GM12878 (cell line): ENCODE measurements around the gene PLPP7.

ENCODE experiments used
- CTCF ChIP-seq, 3 experiments: IDR thresholded peaks in 2 of 3; conservative IDR thresholded peaks in 1 of 3; 2 replicates each; pipeline ENCODE4 v1.5.1; 2011; ENCODE audit warnings: low read depth in 3 of 3, low read length in 3 of 3, mild to moderate bottlenecking in 3 of 3, control low read depth in 2 of 3, moderate library complexity in 2 of 3, inconsistent platforms in 1 of 3, mixed read lengths in 1 of 3; ENCODE audit not compliant: control insufficient read depth in 2 of 3, insufficient read depth in 1 of 3; ENCODE audit errors: extremely low read depth in 1 of 3
- EP300 ChIP-seq, 2 experiments: fragments of 150-350 bp in 1 of 2; IDR thresholded peaks; 2 replicates each; pipeline ENCODE4 v1.6.1; 2011 to 2012; ENCODE audit warnings: low read depth in 2 of 2, low read length in 2 of 2, borderline replicate concordance in 1 of 2, improper control_type of control experiment in 1 of 2, inconsistent platforms in 1 of 2; ENCODE audit not compliant: control insufficient read depth in 1 of 2
- MEF2A ChIP-seq: IDR thresholded peaks from 2 replicates; pipeline ENCODE4 v1.6.1; 2011; ENCODE audit warnings: low read depth, mild to moderate bottlenecking, low read length, moderate library complexity; ENCODE audit not compliant: insufficient read depth
- MYC ChIP-seq: IDR thresholded peaks from 2 replicates; pipeline ENCODE4 v1.6.1; 2011; ENCODE audit warnings: mild to moderate bottlenecking, low read length, moderate library complexity, inconsistent platforms; ENCODE audit not compliant: insufficient read depth, insufficient replicate concordance, insufficient read length, severe bottlenecking
- RFX5 ChIP-seq: IDR thresholded peaks from 2 replicates; pipeline ENCODE4 v1.6.1; 2011; ENCODE audit warnings: low read depth, low read length, improper control_type of control experiment
- SP1 ChIP-seq: IDR thresholded peaks from one replicate; pipeline ENCODE4 v1.6.1; 2011; ENCODE audit warnings: low read depth, low read length

DNA sequence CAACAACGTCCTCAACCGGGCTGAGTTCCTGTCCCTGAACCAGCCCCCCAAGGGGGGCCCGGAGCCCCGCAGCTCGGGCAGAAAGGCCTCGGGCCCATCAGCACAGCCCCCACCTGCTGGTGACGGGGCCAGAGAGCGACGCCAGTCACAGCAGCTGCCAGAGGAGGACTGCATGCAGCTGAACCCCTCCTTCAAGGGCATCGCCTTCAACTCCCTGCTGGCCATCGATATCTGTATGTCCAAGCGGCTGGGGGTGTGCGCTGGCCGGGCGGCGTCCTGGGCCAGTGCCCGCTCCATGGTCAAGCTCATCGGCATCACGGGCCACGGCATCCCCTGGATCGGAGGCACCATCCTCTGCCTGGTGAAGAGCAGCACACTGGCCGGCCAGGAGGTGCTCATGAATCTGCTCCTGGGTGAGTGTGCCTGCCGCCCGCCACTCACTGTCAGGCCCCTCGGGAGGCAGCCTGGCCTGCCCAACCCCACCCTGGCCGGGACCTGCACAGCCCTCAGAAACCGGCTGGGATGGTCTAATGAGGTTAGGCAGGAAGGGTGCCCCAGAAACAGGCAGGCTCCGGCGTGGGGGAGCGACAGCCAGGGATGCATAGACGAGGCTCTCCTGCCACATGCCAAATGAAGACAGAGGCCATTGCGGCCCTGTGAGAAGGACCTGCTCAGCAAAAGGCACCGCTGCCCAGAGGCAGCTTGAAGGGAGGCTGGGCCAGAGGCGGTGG lies 678 bp downstream of the PLPP7 start:
- TF ChIP-seq CTCF (IDR thresholded peaks at IDR 0.05 in 2 of 3, conservative IDR thresholded peaks at IDR 0.05 in 1 of 3; ENCODE audit: control insufficient read depth in 2 of 3, extremely low read depth in 1 of 3, insufficient read depth in 1 of 3, low read depth in 3 of 3, low read length in 3 of 3) (no peak), MEF2A (no peak), SP1 (no peak), MYC (no peak), EP300 (IDR thresholded peaks at IDR 0.05; ENCODE audit: borderline replicate concordance in 1 of 2, control insufficient read depth in 1 of 2, low read depth in 2 of 2, low read length in 2 of 2) (no peak), RFX5 (no peak)
